Karpas-422 (cell line): ENCODE measurements around the gene GNAT1. TPM values are rescaled to one million over a fixed set of nuclear protein-coding genes. Genes with fewer than 3 reads are reported as not detected.
"Not testable (repeated sequence)": the region's sequence is repeated elsewhere in the genome, so short reads cannot be mapped to it uniquely, and the experiment has no call there.

ENCODE experiments used
- DNase-seq: peaks from one replicate; pipeline ENCODE4 v3.0.0-alpha.2; 2015
- H2AFZ ChIP-seq: fragments of 200-600 bp; sonication (generic); 2 replicates; pipeline ENCODE4 v1.6.1; 2014; ENCODE audit warnings: antibody characterized with exemption, low read length, mixed read lengths
- H3K27ac ChIP-seq: fragments of 200-600 bp; sonication (generic); 2 replicates; pipeline ENCODE4 v1.5.1; 2014; ENCODE audit warnings: mild to moderate bottlenecking, low read length, moderate library complexity
- H3K27me3 ChIP-seq: fragments of 200-600 bp; sonication (generic); 2 replicates; pipeline ENCODE4 v1.6.1; 2014; ENCODE audit warnings: low read length, mixed read lengths
- H3K36me3 ChIP-seq: fragments of 200-600 bp; sonication (generic); 2 replicates; pipeline ENCODE4 v1.6.1; 2014; ENCODE audit warnings: low read length, mixed read lengths; ENCODE audit not compliant: insufficient read depth
- H3K4me1 ChIP-seq: fragments of 200-600 bp; sonication (generic); 2 replicates; pipeline ENCODE4 v1.6.1; 2014; ENCODE audit warnings: mild to moderate bottlenecking, low read length, mixed read lengths
- H3K4me2 ChIP-seq: fragments of 200-600 bp; sonication (generic); 2 replicates; pipeline ENCODE4 v1.6.1; 2014; ENCODE audit warnings: low read length, low read depth, mild to moderate bottlenecking; ENCODE audit not compliant: poor library complexity, severe bottlenecking
- H3K4me3 ChIP-seq: fragments of 200-600 bp; sonication (generic); 2 replicates; pipeline ENCODE4 v1.5.1; 2014; ENCODE audit warnings: mild to moderate bottlenecking, antibody characterized with exemption, low read length, mixed read lengths
- H3K79me2 ChIP-seq: fragments of 200-600 bp; sonication (generic); 2 replicates; pipeline ENCODE4 v1.6.1; 2014; ENCODE audit warnings: mild to moderate bottlenecking, low read length, mixed read lengths
- H3K9ac ChIP-seq: fragments of 200-600 bp; sonication (generic); 2 replicates; pipeline ENCODE4 v1.6.0; 2014; ENCODE audit warnings: low read length
- H3K9me2 ChIP-seq: fragments of 200-600 bp; sonication (generic), shearing (Covaris generic); replicated peaks from 2 replicates; pipeline ENCODE4 v1.6.0; 2014; ENCODE audit warnings: mild to moderate bottlenecking, low read length, moderate library complexity; ENCODE audit not compliant: insufficient read depth
- H3K9me3 ChIP-seq: fragments of 300-700, 200-600 bp; sonication (generic); 2 replicates; pipeline ENCODE4 v1.6.1; 2014; ENCODE audit warnings: low read length, mixed read lengths
- H4K20me1 ChIP-seq: fragments of 200-600 bp; sonication (generic); 2 replicates; pipeline ENCODE4 v1.6.1; 2014; ENCODE audit warnings: mild to moderate bottlenecking, antibody characterized with exemption, low read length, low read depth; ENCODE audit not compliant: insufficient read depth
- small RNA-seq: library from RNA; depleted of rRNA; stranded (forward); fragments of <200 nt; gene quantifications from one replicate; pipeline ENCODE3, GENCODE V24; 2014
- total RNA-seq: library from RNA; depleted of rRNA; stranded (reverse); fragments of >200 nt; shearing (Covaris generic); gene quantifications from 2 replicates; pipeline ENCODE4 v1.2.3, GENCODE V29; 2014; ENCODE audit warnings: low replicate concordance; rRNA removed

Gene GNAT1
- total RNA-seq, 1 experiment from 2014 or later: not detected

DNA sequence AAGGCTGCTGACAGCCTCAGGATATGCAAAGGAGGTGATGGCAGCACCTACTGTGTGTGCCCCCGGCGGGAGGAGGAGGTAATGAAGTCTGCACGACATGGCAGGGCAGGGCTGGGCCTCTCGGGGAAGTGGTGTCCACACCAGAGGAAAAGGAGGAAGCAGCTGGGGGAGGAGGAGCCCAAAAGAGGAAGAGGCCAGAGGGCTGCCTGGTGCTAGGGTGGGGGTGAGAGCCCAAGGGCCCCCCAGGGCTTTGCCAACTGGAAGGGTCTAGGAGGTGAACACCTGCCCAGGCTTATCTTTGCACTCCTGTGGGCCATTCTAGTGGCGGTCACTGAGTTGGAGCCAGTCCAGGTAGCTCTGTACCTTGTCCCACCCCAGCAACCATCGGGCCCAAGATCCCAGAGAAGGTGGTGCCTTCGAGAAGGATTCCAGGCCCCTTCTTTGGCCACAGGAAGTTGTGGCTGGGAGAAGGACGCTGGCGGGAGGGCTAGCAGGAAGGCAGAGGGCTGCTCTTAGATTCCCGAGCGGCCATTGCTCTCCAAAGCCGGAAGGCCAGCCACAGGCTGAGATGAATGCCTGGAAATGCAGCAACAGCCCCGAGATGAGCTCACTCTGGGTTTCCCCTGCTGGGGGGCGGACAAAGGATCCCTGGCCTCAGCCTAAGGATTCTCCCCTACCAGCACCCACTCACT is 51.6 kb downstream of the GNAT1 start:
- peak overlapping the region; percentile 40; the same call in 1 of the 2 replicates for H3K4me3 ChIP-seq
- H3K27me3 ChIP-seq: no peaks in the 10 kb centered on the region
- H3K9ac ChIP-seq: peak overlapping the region; percentile 60
- H2AFZ ChIP-seq: no peak overlapping the region
- DNase-seq: peak; percentile 90
- H3K79me2 ChIP-seq: peaks cover 89% of the 10 kb centered on the region
- peaks cover 54% of the 10 kb centered on the region for H4K20me1 ChIP-seq
- peak overlapping the region; percentile 93 for H3K27ac ChIP-seq
- H3K4me1 ChIP-seq: peaks cover 91% of the 10 kb centered on the region
- no peaks in the 10 kb centered on the region for H3K9me2 ChIP-seq
- H3K9me3 ChIP-seq: no peaks in the 10 kb centered on the region
- H3K36me3 ChIP-seq: peaks cover 10% of the 10 kb centered on the region; the same call in 1 of the 2 replicates
- peak overlapping the region; percentile 63 for H3K4me2 ChIP-seq

DNA sequence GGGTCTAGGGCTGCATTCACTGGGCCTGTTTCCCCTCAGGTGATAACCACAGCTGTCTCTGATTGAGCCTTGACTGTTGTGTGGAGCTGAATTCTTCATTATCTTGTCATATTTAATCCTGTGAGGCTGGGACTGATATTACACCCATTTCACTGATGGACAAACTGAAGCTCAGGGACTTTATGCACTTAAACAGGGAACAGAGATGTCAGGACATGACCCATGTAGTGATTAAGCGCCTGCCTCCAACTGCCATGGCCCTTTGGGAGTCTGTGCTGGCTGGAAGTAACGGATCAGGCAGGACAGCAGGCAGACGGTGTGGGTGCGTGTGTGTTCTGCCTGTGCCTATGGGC is 52.1 kb downstream of the GNAT1 start:
- peak overlapping the region; percentile 63 for H3K4me2 ChIP-seq

DNA sequence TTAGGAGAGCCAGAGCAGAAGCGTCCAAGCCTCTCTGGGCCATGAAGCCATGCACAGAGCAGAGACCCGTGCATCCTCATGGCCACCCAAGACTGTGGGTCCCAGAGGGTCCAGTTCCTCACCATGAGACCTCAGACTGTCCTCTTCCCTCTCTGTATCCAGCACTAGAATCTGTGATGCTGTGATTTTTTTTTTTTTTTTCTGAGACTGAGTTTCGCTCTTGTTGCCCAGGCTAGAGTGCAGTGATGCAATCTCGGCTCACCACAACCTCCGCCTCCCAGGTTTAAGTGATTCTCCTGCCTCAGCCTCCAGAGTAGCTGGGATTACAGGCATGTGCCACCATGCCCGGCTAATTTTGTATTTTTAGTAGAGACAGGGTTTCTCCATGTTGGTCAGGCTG is 53.4 kb downstream of the GNAT1 start:
- not testable (repeated sequence) for H3K4me3 ChIP-seq, DNase-seq, H3K27me3 ChIP-seq, H3K4me2 ChIP-seq, H2AFZ ChIP-seq, H3K36me3 ChIP-seq, H3K9me3 ChIP-seq, H3K9me2 ChIP-seq
- peak overlapping the region; percentile 11; the same call in 1 of the 2 replicates for H3K9ac ChIP-seq
- peaks cover 89% of the 10 kb centered on the region for H3K79me2 ChIP-seq
- peaks cover 84% of the 10 kb centered on the region for H3K4me1 ChIP-seq
- peaks cover 54% of the 10 kb centered on the region; the same call in 1 of the 2 replicates for H4K20me1 ChIP-seq
- peak overlapping the region; percentile 54 for H3K27ac ChIP-seq

More for the DNA sequence above, 52.1 kb downstream of the GNAT1 start:
- Histone ChIP-seq H3K27me3 (no peaks in the 10 kb centered on the region), H4K20me1 (peaks cover 55% of the 10 kb centered on the region), H3K4me1 (peaks cover 91% of the 10 kb centered on the region), H3K36me3 (peaks cover 10% of the 10 kb centered on the region; the same call in 1 of the 2 replicates), H3K9me3 (no peaks in the 10 kb centered on the region), H3K9me2 (no peaks in the 10 kb centered on the region), H2AFZ (no peak overlapping the region), H3K9ac (peak overlapping the region; percentile 60), H3K4me3 (no peak overlapping the region), H3K27ac (peak overlapping the region; percentile 93), H3K79me2 (peaks cover 89% of the 10 kb centered on the region)
- DNase-seq: no peak

DNA sequence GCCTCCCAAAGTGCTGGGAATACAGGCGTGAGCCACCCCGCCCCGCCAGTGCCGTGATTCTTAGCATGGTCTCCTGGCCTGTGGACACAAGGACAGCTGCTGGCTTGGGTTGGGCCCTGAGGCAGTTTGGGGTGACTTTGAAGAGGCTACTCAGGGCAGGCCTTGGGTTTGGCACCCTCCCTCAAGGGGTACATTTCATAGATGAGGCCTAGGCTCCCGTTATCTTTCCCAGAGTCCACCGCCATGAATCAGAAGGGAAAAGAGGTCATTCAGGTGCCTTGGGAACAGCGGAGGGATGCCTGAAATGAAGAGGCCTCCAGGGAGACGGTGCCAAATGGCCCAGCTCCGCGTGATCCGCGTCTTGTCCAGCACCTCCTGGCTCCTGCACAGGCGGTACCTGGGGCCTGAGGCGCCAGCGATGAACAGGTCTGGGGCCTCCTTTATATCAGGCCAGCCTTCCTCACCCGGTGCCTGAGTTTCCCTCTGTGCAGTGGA is 53.9 kb downstream of the GNAT1 start:
- H3K4me2 ChIP-seq: peak overlapping the region; percentile 76
- H4K20me1 ChIP-seq: peaks cover 54% of the 10 kb centered on the region; the same call in 1 of the 2 replicates
- peaks cover 89% of the 10 kb centered on the region for H3K79me2 ChIP-seq
- H3K4me3 ChIP-seq: peak overlapping the region; percentile 66; the same call in 1 of the 2 replicates
- DNase-seq: no peak
- H2AFZ ChIP-seq: no peak overlapping the region
- no peaks in the 10 kb centered on the region for H3K36me3 ChIP-seq
- H3K27ac ChIP-seq: peak overlapping the region; percentile 72
- peak overlapping the region; percentile 69 for H3K9ac ChIP-seq
- peaks cover 81% of the 10 kb centered on the region for H3K4me1 ChIP-seq
- no peaks in the 10 kb centered on the region for H3K9me3 ChIP-seq
- no peaks in the 10 kb centered on the region for H3K27me3 ChIP-seq
- H3K9me2 ChIP-seq: no peaks in the 10 kb centered on the region

DNA sequence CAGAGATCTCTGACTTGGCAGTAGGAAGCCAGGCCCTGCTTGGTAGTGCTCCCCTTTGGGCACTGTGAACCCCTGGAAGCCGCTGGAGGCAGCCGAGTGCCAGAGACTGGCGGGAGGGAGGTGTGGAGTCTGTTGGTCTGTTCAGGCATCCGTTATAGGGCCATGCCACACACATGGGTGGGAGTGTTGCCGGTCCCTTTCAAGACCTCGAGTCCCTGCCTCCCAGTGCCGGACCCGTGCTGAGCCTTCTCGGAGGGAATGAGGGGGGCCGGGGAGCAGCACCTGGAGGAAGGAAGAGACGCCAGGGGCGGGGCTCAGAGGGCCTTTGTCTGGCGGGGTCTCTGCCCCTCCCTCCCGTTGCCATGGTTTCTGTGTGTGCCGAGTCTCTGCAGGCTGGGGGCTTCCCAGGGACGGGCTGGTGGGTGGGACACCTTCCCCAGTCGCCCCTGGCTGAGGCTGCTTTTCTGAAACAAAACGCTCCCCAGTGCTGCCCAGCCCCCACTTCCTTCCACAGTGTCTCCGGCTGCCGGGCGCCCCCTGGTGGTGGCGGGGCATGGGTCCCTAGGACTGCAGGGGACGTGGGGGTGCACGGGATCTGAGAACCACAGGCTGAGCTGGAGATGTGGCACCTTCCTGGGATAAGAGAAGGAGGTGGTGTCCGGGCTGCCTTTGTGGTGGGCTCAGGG is 54.6 kb downstream of the GNAT1 start:
- peak overlapping the region; percentile 69 for H3K9ac ChIP-seq
- peak overlapping the region; percentile 72 for H3K27ac ChIP-seq
- DNase-seq: peak; percentile 96
- no peaks in the 10 kb centered on the region for H3K9me3 ChIP-seq
- peaks cover 56% of the 10 kb centered on the region; the same call in 1 of the 2 replicates for H4K20me1 ChIP-seq
- H3K4me3 ChIP-seq: peak overlapping the region; percentile 66
- H2AFZ ChIP-seq: no peak overlapping the region
- H3K9me2 ChIP-seq: no peaks in the 10 kb centered on the region
- H3K4me1 ChIP-seq: peaks cover 77% of the 10 kb centered on the region
- H3K36me3 ChIP-seq: no peaks in the 10 kb centered on the region
- H3K79me2 ChIP-seq: peaks cover 88% of the 10 kb centered on the region
- H3K27me3 ChIP-seq: no peaks in the 10 kb centered on the region
- H3K4me2 ChIP-seq: peak overlapping the region; percentile 76

DNA sequence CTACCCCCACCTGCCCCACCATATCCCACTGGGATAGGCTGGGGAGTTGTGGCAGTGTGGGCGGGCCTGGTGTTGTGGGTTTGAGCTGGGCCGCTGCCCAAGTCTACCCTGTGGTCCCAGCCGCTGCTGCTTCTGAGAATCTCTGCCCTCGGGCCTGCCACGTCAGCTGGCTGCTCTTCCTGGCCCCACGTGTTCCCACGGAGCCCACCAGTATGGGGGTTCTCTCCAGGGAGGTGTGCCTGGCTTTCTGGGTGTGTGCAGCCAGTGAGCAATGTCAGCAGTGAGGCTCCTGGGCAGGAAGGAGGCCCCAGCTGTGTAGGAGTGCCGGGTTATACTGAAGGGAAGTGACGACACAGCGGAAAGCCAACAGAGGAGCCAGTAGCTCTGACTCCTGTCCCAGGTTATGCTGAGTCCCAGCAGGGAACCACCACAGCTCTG is 55.1 kb downstream of the GNAT1 start:
- Histone ChIP-seq H3K9ac (peak overlapping the region; percentile 69), H3K4me1 (peaks cover 72% of the 10 kb centered on the region), H3K27ac (peak overlapping the region; percentile 72), H3K9me2 (no peaks in the 10 kb centered on the region), H3K36me3 (0 out of 2 replicates have a peak, but pooled peaks cover 3% of the 10 kb centered on the region), H3K79me2 (peaks cover 88% of the 10 kb centered on the region), H3K4me3 (peak overlapping the region; percentile 66; the same call in 1 of the 2 replicates), H2AFZ (no peak overlapping the region), H4K20me1 (peaks cover 56% of the 10 kb centered on the region; the same call in 1 of the 2 replicates), H3K4me2 (peak overlapping the region; percentile 76), H3K9me3 (no peaks in the 10 kb centered on the region), H3K27me3 (no peaks in the 10 kb centered on the region)
- DNase-seq: peak; percentile 72

Small RNAs within 50 kb of the gene (small RNA-seq; reads per million reads assigned to genes)
- not detected for gene MIR566
- not detected for gene MIR5787

Other genes with a start within 250 kb of the GNAT1 start
- gene RBM5, start 102.7 kb upstream of the GNAT1 start, total RNA-seq: 179 and 239 TPM in 2 replicates
- gene SEMA3F, start 36.3 kb upstream of the GNAT1 start, total RNA-seq: not detected in 2 replicates
- not detected in 2 replicates for gene SLC38A3, start 13.7 kb downstream of the GNAT1 start, total RNA-seq
- 151 and 174 TPM in 2 replicates for gene GNAI2, start 44.6 kb downstream of the GNAT1 start, total RNA-seq
- 0.15 and 0.29 TPM in 2 replicates for gene SEMA3B, start 77.5 kb downstream of the GNAT1 start, total RNA-seq
- 0.14 TPM in 1 of 2 replicates, not detected in the other for gene LSMEM2, start 87.5 kb downstream of the GNAT1 start, total RNA-seq
- 75.2 and 82.1 TPM in 2 replicates for gene IFRD2, start 100.8 kb downstream of the GNAT1 start, total RNA-seq
- 9.3 and 17.2 TPM in 2 replicates for gene HYAL3, start 107.8 kb downstream of the GNAT1 start, total RNA-seq
- gene NAA80, start 107.8 kb downstream of the GNAT1 start, total RNA-seq: 18.1 and 20.3 TPM in 2 replicates
- 0.14 and 0.71 TPM in 2 replicates for gene HYAL1, start 112.0 kb downstream of the GNAT1 start, total RNA-seq
- 12.8 and 22.5 TPM in 2 replicates for gene HYAL2, start 131.1 kb downstream of the GNAT1 start, total RNA-seq
- 38.1 and 49.6 TPM in 2 replicates for gene TUSC2, start 136.6 kb downstream of the GNAT1 start, total RNA-seq
- gene RASSF1, start 149.2 kb downstream of the GNAT1 start, total RNA-seq: 33.3 and 69.4 TPM in 2 replicates
- 1.3 and 1.4 TPM in 2 replicates for gene ZMYND10, start 154.1 kb downstream of the GNAT1 start, total RNA-seq
- 51.2 and 71.1 TPM in 2 replicates for gene NPRL2, start 159.2 kb downstream of the GNAT1 start, total RNA-seq
- gene CYB561D2, start 159.3 kb downstream of the GNAT1 start, total RNA-seq: 32.5 and 35.0 TPM in 2 replicates
- 13.8 and 25.8 TPM in 2 replicates for gene TMEM115, start 167.9 kb downstream of the GNAT1 start, total RNA-seq